ENCODE data around the gene C7orf33. TPM values are rescaled to one million over a fixed set of nuclear protein-coding genes. Genes with fewer than 3 reads are reported as not detected.

Gene C7orf33
- total and polyA plus RNA-seq, 8 donors = not detected

GRCh38 chr7:148637094-148637493 lies 46.5 kb downstream of the C7orf33 start:
- no peak for TF ChIP-seq CTCF (IDR thresholded peaks at IDR 0.05)

GRCh38 chr7:148645898-148646297 lies 55.3 kb downstream of the C7orf33 start:
- no peaks in the 10 kb centered on the region for H3K4me1 ChIP-seq
- H3K9me3 ChIP-seq = no peaks in the 10 kb centered on the region
- intact Hi-C loops (cut with DNase I) = no loop called here
- H3K27me3 ChIP-seq = peaks cover 0 to 16% of the 10 kb centered on the region in 2 donors
- TF ChIP-seq CTCF (IDR thresholded peaks at IDR 0.05) = no peak
- ATAC-seq (no peak), DNase-seq (no peak)
- no peak overlapping the region for H3K27ac ChIP-seq
- H3K4me3 ChIP-seq = no peak overlapping the region
- no peaks in the 10 kb centered on the region for H3K36me3 ChIP-seq

More at GRCh38 chr7:148637094-148637493, 46.5 kb downstream of the C7orf33 start:
- ATAC-seq = no peak
- intact Hi-C loops (cut with DNase I) = no loop called here
- H3K27ac ChIP-seq = no peak overlapping the region
- no peaks in the 10 kb centered on the region for H3K27me3 ChIP-seq
- no peaks in the 10 kb centered on the region for H3K9me3 ChIP-seq
- DNase-seq = peak in 1 of 4 donors; percentile 77
- peaks cover 0 to 4% of the 10 kb centered on the region in 2 donors for H3K4me1 ChIP-seq
- no peaks in the 10 kb centered on the region for H3K36me3 ChIP-seq
- no peak overlapping the region for H3K4me3 ChIP-seq

- TF ChIP-seq CTCF (IDR thresholded peaks at IDR 0.05) = no peak
- Histone ChIP-seq H3K4me1 (no peaks in the 10 kb centered on the region), H3K27ac (no peak overlapping the region), H3K27me3 (no peaks in the 10 kb centered on the region), H3K4me3 (no peak overlapping the region), H3K36me3 (no peaks in the 10 kb centered on the region), H3K9me3 (no peaks in the 10 kb centered on the region)
- no peak for DNase-seq
- intact Hi-C loops (cut with DNase I) = no loop called here
- ATAC-seq = peak; percentile 37
Observed at GRCh38 chr7:148650232-148650858, 59.8 kb downstream of the C7orf33 start.

GRCh38 chr7:148652773-148653172 lies 62.2 kb downstream of the C7orf33 start:
- no peaks in the 10 kb centered on the region for H3K9me3 ChIP-seq
- TF ChIP-seq CTCF (IDR thresholded peaks at IDR 0.05) = no peak
- DNase-seq = no peak
- H3K36me3 ChIP-seq = no peaks in the 10 kb centered on the region
- no peaks in the 10 kb centered on the region for H3K4me1 ChIP-seq
- no peak overlapping the region for H3K27ac ChIP-seq
- intact Hi-C loops (cut with DNase I) = no loop called here
- H3K4me3 ChIP-seq = no peak overlapping the region
- no peak for ATAC-seq
- no peaks in the 10 kb centered on the region for H3K27me3 ChIP-seq

- no peak overlapping the region for H3K27ac ChIP-seq
- no peak for DNase-seq
- intact Hi-C loops (cut with DNase I) = no loop called here
- no peak for ATAC-seq
- no peaks in the 10 kb centered on the region for H3K36me3 ChIP-seq
- H3K27me3 ChIP-seq = no peaks in the 10 kb centered on the region
- no peaks in the 10 kb centered on the region for H3K4me1 ChIP-seq
- no peak overlapping the region for H3K4me3 ChIP-seq
- no peaks in the 10 kb centered on the region for H3K9me3 ChIP-seq
- TF ChIP-seq CTCF (IDR thresholded peaks at IDR 0.05) = no peak
Observed at GRCh38 chr7:148657929-148658328, 67.4 kb downstream of the C7orf33 start.
